Activated CD4-positive, alpha-beta T cell treated with anti-CD3 and anti-CD28 coated beads for 1 hour (primary cell): ENCODE measurements around the gene PODN.

Experiments used
- DNase-seq: peaks from one replicate; pipeline ENCODE4 v3.0.0-alpha.2; 2020

The PODN gene

GRCh38 chr1:53091841-53092645 is 30.0 kb downstream of the PODN start:
- DNase-seq, result no peak

- DNase-seq, result no peak
Observed at GRCh38 chr1:53092659-53093450, 30.8 kb downstream of the PODN start.

- no peak for DNase-seq
Observed at GRCh38 chr1:53093451-53093754, 31.4 kb downstream of the PODN start.

- no peak for DNase-seq
Observed at GRCh38 chr1:53093778-53094532, 31.9 kb downstream of the PODN start.

GRCh38 chr1:53094533-53094919 is 32.5 kb downstream of the PODN start:
- DNase-seq, result no peak

- no peak for DNase-seq
Observed at GRCh38 chr1:53104289-53104913, 42.4 kb downstream of the PODN start.

GRCh38 chr1:53107090-53107489 is 45.1 kb downstream of the PODN start:
- no peak for DNase-seq

GRCh38 chr1:53107570-53108322 is 45.7 kb downstream of the PODN start:
- no peak for DNase-seq

- DNase-seq, result no peak
Observed at GRCh38 chr1:53108646-53109580, 46.9 kb downstream of the PODN start.

GRCh38 chr1:53110370-53111072 is 48.5 kb downstream of the PODN start:
- DNase-seq, result no peak

- no peak for DNase-seq
Observed at GRCh38 chr1:53111073-53111556, 49.1 kb downstream of the PODN start.

- no peak for DNase-seq
Observed at GRCh38 chr1:53111693-53112092, 49.7 kb downstream of the PODN start.

- DNase-seq, result no peak
Observed at GRCh38 chr1:53112271-53112774, 50.3 kb downstream of the PODN start.

- no peak for DNase-seq
Observed at GRCh38 chr1:53112861-53113260, 50.8 kb downstream of the PODN start.

GRCh38 chr1:53114090-53114489 is 52.1 kb downstream of the PODN start:
- no peak for DNase-seq

GRCh38 chr1:53114581-53115400 is 52.8 kb downstream of the PODN start:
- no peak for DNase-seq

- no peak for DNase-seq
Observed at GRCh38 chr1:53115403-53116306, 53.6 kb downstream of the PODN start.

- DNase-seq, result no peak
Observed at GRCh38 chr1:53116307-53116810, 54.3 kb downstream of the PODN start.
